HG03558 (cell line): ENCODE results near the gene HTR3D.
"Not testable (repeated sequence)": the region's sequence is repeated elsewhere in the genome, so short reads cannot be mapped to it uniquely, and the experiment has no call there.

ENCODE experiments used
- ATAC-seq: cut with Tn5 transposase; IDR thresholded peaks from one replicate; pipeline ENCODE4 v1.9.1; 2021; ENCODE audit warnings: moderate number of reproducible peaks; ENCODE audit not compliant: unreplicated experiment; ENCODE audit errors: extremely low read depth

HTR3D gene

GRCh38 chr3:184031187-184031792, at the start of gene HTR3D:
Gene HTR3D (plus strand): TSS chr3:184031742. CDS start chr3:184031742, 0 bp downstream.
- no peak for ATAC-seq

DNA sequence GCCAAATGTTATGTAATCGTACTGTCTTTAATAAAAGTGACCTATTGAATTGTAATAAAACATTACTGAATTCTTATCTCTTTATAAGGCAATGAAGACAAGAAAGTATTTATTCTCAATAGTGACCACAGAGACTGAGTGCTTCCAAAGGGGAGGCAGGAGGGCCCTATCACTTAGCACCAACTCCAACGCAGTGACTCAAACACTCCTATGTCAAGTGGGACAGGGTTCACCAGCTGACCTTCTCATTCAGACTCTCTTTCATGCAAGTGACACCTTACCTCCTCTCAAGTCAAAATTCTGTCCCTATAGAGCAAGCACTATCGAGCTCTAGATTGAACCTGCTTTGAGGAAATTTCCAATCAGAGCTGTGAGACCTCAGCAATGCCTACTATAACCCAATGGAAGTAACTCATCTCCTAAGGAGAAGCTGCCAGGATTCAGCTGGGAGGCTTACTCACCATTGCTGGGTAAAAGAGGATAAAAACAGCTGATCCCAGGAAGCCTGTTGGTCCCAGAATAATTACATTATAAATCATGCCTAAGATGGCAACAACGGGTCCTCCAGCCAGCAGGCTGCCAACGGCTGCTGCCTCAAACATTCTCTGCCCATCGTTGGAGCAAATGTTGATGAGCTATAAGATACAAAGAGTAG, 49.4 kb upstream of the HTR3D start:
- no peak for ATAC-seq

GRCh38 chr3:183984127-183984740, 47.3 kb upstream of the HTR3D start:
- ATAC-seq, result no peak

DNA sequence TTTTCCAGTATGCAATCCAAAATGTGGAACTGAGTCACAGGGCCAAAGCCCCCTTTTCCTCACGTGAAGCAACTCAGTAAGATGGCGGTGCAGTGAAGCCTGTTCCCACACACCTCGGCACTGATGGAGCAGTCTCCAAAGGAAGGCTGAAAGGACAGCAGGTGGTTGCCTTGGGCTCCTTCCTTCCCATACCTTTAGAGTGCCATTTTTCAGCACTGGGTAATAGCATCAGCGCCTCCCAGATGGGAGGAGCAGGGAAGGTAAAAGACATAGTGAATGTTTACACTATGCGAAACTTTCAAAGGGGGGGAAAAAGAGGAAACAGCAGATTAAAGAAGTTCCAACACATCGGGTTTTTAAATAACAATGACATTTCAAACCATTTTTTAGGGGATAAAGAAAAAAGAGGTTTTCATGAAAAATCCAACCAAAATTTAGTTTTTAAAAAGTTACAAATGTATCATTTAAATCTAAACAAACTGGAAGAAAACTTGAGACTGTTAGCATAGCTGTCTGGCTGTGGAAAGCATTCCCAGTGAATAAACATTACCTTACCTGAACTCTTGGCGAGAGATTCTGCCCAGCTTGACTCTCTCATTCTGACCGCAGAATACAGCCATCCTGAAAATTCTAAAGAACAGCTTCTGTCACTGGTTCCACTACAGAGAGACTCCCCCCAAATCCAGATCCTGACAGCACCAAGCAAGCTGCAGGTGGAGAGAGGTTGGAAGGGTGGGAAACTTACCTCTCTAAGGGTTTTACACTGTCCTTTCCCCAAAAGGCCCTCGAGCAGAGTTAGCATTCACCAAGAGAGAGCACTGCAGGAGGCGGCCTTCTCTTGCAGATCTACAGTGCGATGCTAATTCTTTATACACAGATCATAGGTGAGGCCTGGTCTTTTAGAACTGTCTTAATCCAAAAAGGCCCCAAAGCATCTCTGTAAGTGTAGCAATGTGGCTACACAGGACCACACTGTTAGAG, 46.5 kb upstream of the HTR3D start:
- no peak for ATAC-seq

DNA sequence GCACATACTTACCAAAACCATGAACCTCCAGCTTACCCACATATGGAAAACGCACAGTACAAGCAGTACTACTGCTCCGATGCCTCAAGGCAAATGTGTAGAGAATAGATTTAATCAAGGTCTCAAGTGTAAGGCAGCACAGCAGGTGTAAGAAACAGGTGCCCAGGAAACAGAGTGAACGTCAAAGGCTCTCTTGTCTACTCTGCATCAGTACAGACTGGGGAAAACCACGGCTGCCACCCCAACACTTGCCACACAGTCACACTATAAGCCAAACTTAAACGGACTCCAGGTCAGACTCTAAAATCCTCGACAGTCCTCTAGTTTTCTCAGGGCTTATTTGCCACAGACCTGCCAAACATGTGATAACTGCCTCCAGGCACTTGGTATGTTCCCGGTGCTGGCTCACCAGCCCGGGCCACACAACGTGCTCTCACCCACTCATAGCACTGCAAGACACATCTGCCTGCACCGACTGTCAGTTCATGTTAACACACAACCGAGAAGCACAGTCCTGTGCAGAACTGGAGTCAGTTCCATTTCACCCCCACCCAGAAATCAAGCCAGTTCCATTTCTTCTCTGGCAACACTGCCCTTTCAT, 44.4 kb upstream of the HTR3D start:
- no peak for ATAC-seq

DNA sequence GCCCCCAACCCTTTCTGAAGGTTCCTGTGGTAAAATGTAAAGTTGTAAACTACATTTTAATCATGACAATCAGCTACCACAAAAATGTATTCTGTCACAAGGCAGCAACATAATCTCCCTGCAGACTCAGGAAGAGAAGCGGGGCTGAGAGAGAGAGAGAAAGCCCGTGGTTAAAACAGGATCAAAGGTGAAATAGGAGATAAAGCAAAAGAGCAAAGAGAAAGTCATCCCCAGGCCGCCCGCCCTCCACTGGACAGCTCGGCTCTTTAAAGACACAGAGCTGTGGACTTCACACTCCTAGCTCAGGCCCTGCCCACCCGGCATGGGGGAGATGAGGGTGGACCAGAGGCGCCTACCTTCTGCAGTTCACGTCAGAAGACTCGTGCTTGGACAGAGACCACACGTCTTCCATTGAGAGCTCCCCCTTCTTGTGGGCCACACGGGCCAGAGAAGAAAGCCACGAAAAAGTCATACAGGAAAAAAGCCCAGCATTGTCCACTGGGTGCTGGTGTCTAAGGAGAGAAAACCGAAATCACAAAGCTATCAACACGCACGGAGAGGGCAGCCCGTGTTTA, 43.2 kb upstream of the HTR3D start:
- ATAC-seq, result no peak

- ATAC-seq, result no peak
Measured at GRCh38 chr3:183991403-183991802, 40.1 kb upstream of the HTR3D start.

DNA sequence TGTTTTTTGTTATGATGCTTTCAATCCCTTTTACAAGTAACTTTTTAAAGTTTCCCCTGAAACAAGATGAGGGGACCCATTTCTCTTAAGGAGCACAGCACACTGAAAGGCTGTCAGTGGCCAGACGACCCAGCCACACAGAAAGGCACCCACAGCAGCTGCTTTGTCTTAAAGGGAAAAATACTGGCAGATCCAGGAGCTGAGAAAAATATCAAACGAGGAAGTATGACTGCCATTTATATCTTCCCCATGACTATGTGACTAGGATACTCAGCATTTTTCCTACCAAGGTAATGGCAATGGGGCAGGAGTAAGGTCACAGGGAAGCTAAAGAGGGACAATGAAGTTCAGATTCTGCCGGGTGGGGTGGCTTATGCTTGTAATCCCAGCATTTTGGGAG, 29.8 kb upstream of the HTR3D start:
- no peak for ATAC-seq

DNA sequence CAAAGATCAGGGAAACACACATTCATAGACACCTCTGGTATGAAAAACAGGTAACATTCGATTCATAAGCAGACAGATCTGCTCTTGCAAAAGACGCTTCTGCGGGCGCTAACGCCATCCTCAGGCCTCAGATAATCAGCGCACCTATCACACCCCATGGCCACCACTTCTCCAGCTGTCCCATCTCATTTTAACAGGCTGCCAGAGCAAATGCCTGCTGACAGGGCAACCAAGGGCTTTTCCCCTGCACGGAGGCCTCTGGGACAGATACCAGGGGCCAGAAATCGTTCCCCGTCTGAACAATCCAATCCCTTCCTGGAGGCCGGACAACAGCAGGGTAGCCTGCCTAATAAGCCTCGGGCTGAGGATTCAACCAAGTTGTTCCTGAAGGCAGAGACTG, 29.1 kb upstream of the HTR3D start:
- ATAC-seq, result no peak

GRCh38 chr3:184003187-184003967, 28.2 kb upstream of the HTR3D start:
- no peak for ATAC-seq

GRCh38 chr3:184004476-184004875, 27.1 kb upstream of the HTR3D start:
- ATAC-seq, result no peak

DNA sequence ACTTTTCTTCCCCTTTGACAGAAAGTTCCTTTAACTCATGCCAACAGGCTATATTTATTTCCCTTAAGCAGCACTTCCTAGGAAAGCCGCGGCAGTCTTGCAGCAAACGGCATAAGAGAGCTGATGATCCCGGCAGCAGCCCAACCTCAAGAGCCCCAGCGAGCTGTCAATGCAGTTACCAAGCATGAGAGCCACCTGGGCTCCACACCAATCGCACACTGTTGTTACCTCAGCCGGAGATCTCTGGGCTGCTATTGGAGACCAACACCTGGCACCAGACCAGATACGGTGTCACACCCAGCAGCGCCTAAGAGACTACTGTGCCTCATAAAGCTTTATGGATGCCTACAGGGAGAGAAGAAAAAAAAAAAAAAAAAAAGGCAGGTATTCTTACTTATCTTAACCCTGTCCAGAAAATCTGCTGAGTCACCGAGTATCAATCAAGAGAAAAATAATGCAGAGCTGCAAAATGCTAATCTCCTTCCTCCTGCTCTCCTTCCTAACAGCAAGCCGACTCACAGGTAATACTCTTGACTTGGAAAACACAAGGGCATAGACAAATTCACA, 25.5 kb upstream of the HTR3D start:
- no peak for ATAC-seq

GRCh38 chr3:184007143-184007813, 24.3 kb upstream of the HTR3D start:
- ATAC-seq, result not testable (repeated sequence)

DNA sequence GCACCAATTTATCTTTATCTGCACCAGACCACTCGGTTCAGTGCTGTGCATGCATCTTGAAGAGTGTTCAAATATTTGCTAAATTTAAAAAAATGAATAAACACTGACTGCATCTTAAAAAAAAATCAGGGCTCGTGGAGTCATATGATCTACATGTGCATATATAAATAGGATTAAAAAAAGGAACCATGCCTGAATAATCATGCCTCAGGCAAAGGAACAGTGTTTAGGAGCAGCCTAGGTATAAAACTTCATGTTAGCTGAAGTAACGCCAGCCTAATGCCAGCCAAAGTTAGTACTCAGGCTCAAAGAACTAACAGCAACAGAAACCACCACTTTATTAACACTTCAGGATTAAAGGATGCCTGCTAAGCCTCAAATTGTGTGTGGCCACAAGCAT, 23.4 kb upstream of the HTR3D start:
- no peak for ATAC-seq

- no peak for ATAC-seq
Measured at GRCh38 chr3:184011230-184011876, 20.2 kb upstream of the HTR3D start.

DNA sequence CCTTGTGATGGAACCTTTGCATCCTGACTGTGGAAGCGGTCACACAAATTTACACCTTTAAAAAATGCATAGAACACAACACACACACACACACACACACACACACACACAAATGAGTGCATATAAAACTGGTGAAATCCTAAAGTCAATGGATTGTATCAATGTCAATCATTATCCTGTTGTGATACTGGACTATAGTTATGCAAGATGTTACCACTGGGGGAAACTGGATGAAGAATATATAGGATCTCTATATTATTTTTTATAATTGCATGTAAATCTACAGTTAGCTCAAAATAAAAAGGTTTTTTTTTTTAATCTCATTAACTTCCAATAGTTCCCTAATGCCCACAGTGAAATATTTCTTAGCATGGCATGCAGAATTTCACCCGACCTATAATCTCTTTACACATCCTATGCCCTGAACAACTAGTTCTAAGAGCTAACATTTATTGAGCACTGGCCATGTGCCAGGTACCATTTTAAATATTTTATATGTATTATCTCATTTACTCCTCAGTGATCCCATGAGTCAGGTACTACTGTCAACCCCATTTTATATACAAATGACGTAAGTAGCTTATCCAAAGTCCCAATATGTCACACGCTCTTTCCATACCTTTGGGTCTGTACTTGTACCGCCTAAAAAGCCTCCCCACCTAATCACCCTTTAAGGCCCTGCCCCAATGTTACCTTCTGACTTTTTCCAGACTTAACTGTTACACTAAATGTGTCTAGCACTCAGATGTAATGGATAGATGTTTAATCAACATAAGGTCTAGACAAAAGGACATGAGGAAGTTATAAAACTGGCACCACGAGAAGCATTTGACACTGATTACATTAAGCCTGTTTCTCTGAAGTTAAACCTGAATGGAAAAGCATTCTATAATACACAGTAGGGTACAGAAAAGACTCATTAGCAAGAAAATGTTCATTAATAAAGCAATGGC, 19.3 kb upstream of the HTR3D start:
- no peak for ATAC-seq
